Measurements from ENCODE around the gene LIN9. TPM values are rescaled to one million over a fixed set of nuclear protein-coding genes. Genes with fewer than 3 reads are reported as not detected.

The LIN9 gene
- total and polyA plus RNA-seq, 2 experiments from 2014 or later, result 11.8 to 16.9 TPM

DNA sequence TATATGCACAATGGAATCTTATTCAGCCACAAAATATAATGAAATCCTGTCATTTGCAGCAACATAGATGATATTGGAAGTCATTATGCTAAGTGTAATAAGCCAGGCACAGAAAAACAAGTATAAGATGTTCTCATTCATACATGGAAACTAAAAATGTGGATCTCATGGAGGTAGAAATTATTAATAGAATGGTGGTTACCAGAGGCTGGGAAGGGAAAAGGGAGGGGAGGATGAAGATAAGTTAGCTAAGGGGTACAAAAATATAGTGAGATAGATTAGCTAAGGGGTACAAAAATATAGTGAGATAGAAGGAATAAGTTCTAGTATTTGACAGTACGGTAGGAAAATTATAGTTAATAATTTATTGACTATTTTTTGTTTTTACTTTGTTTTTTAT is 27.9 kb downstream of the LIN9 start:
- Histone ChIP-seq H4K20me1 (replicated peaks; ENCODE audit: insufficient read depth) (0 out of 2 replicates have a peak, but pooled peaks cover 4% of the 10 kb centered on the region), H3K4me3 (no peak overlapping the region), H3K4me1 (ENCODE audit: insufficient read depth) (no peaks in the 10 kb centered on the region), H3F3A (replicated peaks; ENCODE audit: low read depth) (no peaks in the 10 kb centered on the region), H2AFZ (no peak overlapping the region), H3K27me3 (ENCODE audit: insufficient read depth) (no peaks in the 10 kb centered on the region), H3K27ac (ENCODE audit: low read depth) (no peak overlapping the region), H3K79me2 (replicated peaks; ENCODE audit: insufficient read depth) (no peaks in the 10 kb centered on the region), H3K9me2 (ENCODE audit: insufficient read depth) (no peaks in the 10 kb centered on the region), H3K4me2 (no peak overlapping the region), H3K36me3 (ENCODE audit: insufficient read depth) (peaks cover 11% of the 10 kb centered on the region; the same call in 1 of the 2 replicates)
- TF ChIP-seq, protein P1, sequence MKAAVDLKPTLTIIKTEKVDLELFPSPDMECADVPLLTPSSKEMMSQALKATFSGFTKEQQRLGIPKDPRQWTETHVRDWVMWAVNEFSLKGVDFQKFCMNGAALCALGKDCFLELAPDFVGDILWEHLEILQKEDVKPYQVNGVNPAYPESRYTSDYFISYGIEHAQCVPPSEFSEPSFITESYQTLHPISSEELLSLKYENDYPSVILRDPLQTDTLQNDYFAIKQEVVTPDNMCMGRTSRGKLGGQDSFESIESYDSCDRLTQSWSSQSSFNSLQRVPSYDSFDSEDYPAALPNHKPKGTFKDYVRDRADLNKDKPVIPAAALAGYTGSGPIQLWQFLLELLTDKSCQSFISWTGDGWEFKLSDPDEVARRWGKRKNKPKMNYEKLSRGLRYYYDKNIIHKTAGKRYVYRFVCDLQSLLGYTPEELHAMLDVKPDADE (IDR thresholded peaks at IDR 0.05), result no peak
- TF ChIP-seq REST (IDR thresholded peaks at IDR 0.05; ENCODE audit: unreplicated experiment), result no peak
- no peak for TF ChIP-seq EZH2phosphoT487 (IDR thresholded peaks at IDR 0.05; ENCODE audit: unreplicated experiment)
- no peak for TF ChIP-seq ZNF114 (CRISPR knock-in tag; IDR thresholded peaks at IDR 0.05)
- TF ChIP-seq, protein P2, sequence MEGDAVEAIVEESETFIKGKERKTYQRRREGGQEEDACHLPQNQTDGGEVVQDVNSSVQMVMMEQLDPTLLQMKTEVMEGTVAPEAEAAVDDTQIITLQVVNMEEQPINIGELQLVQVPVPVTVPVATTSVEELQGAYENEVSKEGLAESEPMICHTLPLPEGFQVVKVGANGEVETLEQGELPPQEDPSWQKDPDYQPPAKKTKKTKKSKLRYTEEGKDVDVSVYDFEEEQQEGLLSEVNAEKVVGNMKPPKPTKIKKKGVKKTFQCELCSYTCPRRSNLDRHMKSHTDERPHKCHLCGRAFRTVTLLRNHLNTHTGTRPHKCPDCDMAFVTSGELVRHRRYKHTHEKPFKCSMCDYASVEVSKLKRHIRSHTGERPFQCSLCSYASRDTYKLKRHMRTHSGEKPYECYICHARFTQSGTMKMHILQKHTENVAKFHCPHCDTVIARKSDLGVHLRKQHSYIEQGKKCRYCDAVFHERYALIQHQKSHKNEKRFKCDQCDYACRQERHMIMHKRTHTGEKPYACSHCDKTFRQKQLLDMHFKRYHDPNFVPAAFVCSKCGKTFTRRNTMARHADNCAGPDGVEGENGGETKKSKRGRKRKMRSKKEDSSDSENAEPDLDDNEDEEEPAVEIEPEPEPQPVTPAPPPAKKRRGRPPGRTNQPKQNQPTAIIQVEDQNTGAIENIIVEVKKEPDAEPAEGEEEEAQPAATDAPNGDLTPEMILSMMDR (conservative IDR thresholded peaks at IDR 0.05; ENCODE audit: low read depth in 2 of 2), result no peak
- TF ChIP-seq NANOG (IDR thresholded peaks at IDR 0.05; ENCODE audit: borderline replicate concordance), result no peak
- no peak for TF ChIP-seq JUNB (IDR thresholded peaks at IDR 0.05; ENCODE audit: unreplicated experiment)
- TF ChIP-seq CREB1 (CRISPR knock-in tag; IDR thresholded peaks at IDR 0.05; ENCODE audit: low read depth), result no peak
- no peak for TF ChIP-seq EZH2 (IDR thresholded peaks at IDR 0.05; ENCODE audit: low read depth, unreplicated experiment)
- TF ChIP-seq STAT1 (IDR thresholded peaks at IDR 0.05; ENCODE audit: unreplicated experiment), result no peak
- no peak for TF ChIP-seq ZNF462 (CRISPR knock-in tag; IDR thresholded peaks at IDR 0.05)
- TF ChIP-seq ZNF331 (CRISPR knock-in tag; IDR thresholded peaks at IDR 0.05; ENCODE audit: low read depth), result no peak
- H3K27ac Mint-ChIP-seq, result no peak overlapping the region
- ATAC-seq, result no peak
- H3K9me3 Mint-ChIP-seq, result no peaks in the 10 kb centered on the region
- no peak for DNase-seq (ENCODE audit: low spot score)
- no peaks in the 10 kb centered on the region for H3K4me1 Mint-ChIP-seq
- H3K36me3 Mint-ChIP-seq (ENCODE audit: low read depth), result peaks cover 33% of the 10 kb centered on the region
- no peak overlapping the region for H3K4me3 Mint-ChIP-seq
- no peaks in the 10 kb centered on the region for H3K27me3 Mint-ChIP-seq (ENCODE audit: insufficient read depth, low read depth, poor library complexity)

Data from GM23338 (cell line).